PFSK-1 (cell line): ENCODE measurements around the gene ACACA.

Source experiments
- FOXP2 ChIP-seq: optimal IDR thresholded peaks from 2 replicates; pipeline ENCODE3; 2011; ENCODE audit warnings: borderline replicate concordance, control low read depth, inconsistent platforms; ENCODE audit not compliant: insufficient read depth; ENCODE audit errors: extremely low read length, extremely low read depth
- POLR2AphosphoS5 ChIP-seq: IDR thresholded peaks from 2 replicates; pipeline ENCODE4 v1.6.1; 2012; ENCODE audit warnings: low read depth, mild to moderate bottlenecking, control low read depth, low read length, moderate library complexity
- SIN3A ChIP-seq: IDR thresholded peaks from 2 replicates; pipeline ENCODE4 v1.6.1; 2012; ENCODE audit warnings: mild to moderate bottlenecking, low read length, moderate library complexity, borderline replicate concordance; ENCODE audit not compliant: insufficient read depth
- TAF1 ChIP-seq: IDR thresholded peaks from 2 replicates; pipeline ENCODE4 v1.6.1; 2012; ENCODE audit warnings: low read length, control low read depth, borderline replicate concordance; ENCODE audit not compliant: insufficient read depth
- TF ChIP-seq, protein P1 (sequence below), 2 experiments: IDR thresholded peaks; 2 replicates each; pipeline versions ENCODE4 v1.6.1 to v1.8.0; 2011 to 2012; ENCODE audit warnings: low read depth in 2 of 2, low read length in 2 of 2, control low read depth in 1 of 2, inconsistent platforms in 1 of 2, mild to moderate bottlenecking in 1 of 2, moderate library complexity in 1 of 2; ENCODE audit not compliant: insufficient read depth in 1 of 2

DNA sequence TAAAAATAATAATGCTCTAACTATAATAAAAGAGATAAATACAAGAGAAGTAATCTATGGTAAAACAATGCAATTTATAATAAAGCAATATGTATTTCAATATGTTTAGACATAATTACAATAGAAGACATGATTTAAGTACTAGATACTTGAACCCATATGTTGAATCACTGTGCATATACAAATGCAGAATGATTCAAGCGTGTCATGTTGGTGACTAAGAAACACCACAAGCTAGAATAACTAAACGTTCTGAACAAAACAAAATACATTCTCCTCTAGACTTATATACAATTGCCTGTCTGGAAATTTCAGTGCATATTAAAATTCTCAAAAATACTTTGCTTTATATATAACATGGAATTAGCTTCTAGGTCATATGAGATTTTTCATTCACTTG, 11.2 kb upstream of the ACACA start:
- TF ChIP-seq SIN3A (no peak), POLR2AphosphoS5 (no peak), TAF1 (no peak), FOXP2 (no peak)
- TF ChIP-seq, protein P1, sequence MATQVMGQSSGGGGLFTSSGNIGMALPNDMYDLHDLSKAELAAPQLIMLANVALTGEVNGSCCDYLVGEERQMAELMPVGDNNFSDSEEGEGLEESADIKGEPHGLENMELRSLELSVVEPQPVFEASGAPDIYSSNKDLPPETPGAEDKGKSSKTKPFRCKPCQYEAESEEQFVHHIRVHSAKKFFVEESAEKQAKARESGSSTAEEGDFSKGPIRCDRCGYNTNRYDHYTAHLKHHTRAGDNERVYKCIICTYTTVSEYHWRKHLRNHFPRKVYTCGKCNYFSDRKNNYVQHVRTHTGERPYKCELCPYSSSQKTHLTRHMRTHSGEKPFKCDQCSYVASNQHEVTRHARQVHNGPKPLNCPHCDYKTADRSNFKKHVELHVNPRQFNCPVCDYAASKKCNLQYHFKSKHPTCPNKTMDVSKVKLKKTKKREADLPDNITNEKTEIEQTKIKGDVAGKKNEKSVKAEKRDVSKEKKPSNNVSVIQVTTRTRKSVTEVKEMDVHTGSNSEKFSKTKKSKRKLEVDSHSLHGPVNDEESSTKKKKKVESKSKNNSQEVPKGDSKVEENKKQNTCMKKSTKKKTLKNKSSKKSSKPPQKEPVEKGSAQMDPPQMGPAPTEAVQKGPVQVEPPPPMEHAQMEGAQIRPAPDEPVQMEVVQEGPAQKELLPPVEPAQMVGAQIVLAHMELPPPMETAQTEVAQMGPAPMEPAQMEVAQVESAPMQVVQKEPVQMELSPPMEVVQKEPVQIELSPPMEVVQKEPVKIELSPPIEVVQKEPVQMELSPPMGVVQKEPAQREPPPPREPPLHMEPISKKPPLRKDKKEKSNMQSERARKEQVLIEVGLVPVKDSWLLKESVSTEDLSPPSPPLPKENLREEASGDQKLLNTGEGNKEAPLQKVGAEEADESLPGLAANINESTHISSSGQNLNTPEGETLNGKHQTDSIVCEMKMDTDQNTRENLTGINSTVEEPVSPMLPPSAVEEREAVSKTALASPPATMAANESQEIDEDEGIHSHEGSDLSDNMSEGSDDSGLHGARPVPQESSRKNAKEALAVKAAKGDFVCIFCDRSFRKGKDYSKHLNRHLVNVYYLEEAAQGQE (IDR thresholded peaks at IDR 0.05; ENCODE audit: insufficient read depth in 1 of 2, low read depth in 2 of 2, low read length in 2 of 2) = no peak
